ENCODE measurements around the gene CHCHD5.
A peak's percentile ranks its signal among the peaks of the same experiment; 100 is the strongest.

The CHCHD5 gene

DNA sequence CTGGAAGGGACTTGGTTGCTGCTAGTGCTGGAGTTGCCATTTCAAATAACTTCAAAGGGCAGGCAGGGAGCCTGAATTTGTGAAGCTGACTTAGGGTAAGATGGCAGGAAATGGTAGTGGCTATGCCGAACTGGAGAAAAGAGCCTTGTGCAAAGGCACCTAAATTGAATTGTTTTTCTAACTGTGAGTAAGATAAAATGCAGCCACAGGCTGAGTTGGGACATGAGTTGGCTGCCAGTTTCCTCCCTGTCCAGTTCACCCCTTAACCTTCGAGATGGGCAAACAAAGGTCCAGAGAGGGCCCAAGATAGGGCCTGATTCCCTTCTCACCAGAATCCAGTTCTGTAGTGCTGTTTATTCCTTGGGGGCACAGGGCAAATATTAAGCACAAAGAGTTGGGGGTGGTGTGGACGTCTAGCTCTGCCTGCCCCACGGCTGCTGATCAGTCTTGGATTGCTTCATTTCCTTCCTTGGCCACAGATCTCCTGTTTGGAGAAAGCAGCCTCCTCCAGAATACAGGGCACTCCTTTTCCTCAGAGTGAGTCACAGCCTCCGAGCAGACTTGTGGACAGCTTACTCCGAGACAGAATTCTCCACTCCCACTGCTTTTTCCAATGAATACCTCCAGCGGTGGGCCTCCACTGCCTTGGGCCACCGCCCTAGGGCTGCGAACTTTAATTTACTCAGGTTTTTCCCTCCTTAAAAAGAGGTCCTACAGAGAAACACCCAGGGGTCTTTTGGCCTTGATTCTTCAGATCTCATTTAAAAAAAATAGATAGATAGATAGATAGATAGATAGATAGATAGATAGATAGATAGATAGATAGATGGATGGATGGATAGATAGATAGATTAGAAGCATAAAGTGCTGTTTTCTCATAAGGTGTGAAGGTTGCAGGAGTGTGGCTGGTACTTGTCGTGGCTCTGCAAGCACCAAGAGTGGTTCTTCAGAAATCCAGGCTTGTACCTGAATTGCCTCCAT is 42.9 kb downstream of the CHCHD5 start:
- no peaks in the 10 kb centered on the region for H3K79me2 ChIP-seq
- H3K9ac ChIP-seq: no peak overlapping the region
- no peaks in the 10 kb centered on the region for H3K27me3 ChIP-seq (ENCODE audit: control insufficient read depth, insufficient read depth, low read length)
- no peaks in the 10 kb centered on the region for H3K9me3 ChIP-seq (ENCODE audit: control insufficient read depth, low read length)
- peak overlapping the region; percentile 25 for H3K27ac ChIP-seq
- TF ChIP-seq, protein P1, sequence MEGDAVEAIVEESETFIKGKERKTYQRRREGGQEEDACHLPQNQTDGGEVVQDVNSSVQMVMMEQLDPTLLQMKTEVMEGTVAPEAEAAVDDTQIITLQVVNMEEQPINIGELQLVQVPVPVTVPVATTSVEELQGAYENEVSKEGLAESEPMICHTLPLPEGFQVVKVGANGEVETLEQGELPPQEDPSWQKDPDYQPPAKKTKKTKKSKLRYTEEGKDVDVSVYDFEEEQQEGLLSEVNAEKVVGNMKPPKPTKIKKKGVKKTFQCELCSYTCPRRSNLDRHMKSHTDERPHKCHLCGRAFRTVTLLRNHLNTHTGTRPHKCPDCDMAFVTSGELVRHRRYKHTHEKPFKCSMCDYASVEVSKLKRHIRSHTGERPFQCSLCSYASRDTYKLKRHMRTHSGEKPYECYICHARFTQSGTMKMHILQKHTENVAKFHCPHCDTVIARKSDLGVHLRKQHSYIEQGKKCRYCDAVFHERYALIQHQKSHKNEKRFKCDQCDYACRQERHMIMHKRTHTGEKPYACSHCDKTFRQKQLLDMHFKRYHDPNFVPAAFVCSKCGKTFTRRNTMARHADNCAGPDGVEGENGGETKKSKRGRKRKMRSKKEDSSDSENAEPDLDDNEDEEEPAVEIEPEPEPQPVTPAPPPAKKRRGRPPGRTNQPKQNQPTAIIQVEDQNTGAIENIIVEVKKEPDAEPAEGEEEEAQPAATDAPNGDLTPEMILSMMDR (IDR thresholded peaks at IDR 0.05): no peak
- H3K36me3 ChIP-seq (ENCODE audit: control insufficient read depth, insufficient read depth, low read length): no peaks in the 10 kb centered on the region
- H3K4me3 ChIP-seq (ENCODE audit: low read depth, low read length): no peak overlapping the region
- H3K4me1 ChIP-seq: no peaks in the 10 kb centered on the region
- H2AFZ ChIP-seq: peak overlapping the region; percentile 74
- no peak overlapping the region for H3K4me2 ChIP-seq (ENCODE audit: low read length)

DNA sequence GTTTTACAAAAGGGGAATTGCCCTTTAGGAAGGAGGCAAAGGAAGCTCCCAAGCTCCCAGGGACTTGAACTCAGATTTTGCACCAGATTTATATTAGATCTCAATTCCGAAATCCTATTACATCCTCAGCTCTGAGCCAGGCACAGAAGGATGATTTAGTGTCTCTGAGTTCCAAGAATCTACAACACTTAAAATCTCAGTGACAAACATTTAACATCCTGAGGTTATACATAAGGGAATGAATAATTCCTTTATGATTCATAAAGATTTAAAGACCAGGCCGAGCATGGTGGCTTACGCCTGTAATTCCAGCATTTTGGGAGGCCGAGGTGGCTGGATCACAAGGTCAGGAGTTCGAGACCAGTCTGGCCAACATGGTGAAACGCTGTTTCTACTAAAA is 44.8 kb downstream of the CHCHD5 start:
- Histone ChIP-seq H3K9me3 (ENCODE audit: control insufficient read depth, low read length) (no peaks in the 10 kb centered on the region), H3K9ac (no peak overlapping the region), H3K27ac (no peak overlapping the region), H3K36me3 (ENCODE audit: control insufficient read depth, insufficient read depth, low read length) (no peaks in the 10 kb centered on the region), H3K4me1 (no peaks in the 10 kb centered on the region), H3K27me3 (ENCODE audit: control insufficient read depth, insufficient read depth, low read length) (no peaks in the 10 kb centered on the region), H2AFZ (no peak overlapping the region), H3K4me2 (ENCODE audit: low read length) (no peak overlapping the region), H3K79me2 (no peaks in the 10 kb centered on the region), H3K4me3 (ENCODE audit: low read depth, low read length) (no peak overlapping the region)
- TF ChIP-seq, protein P1 (IDR thresholded peaks at IDR 0.05): no peak

DNA sequence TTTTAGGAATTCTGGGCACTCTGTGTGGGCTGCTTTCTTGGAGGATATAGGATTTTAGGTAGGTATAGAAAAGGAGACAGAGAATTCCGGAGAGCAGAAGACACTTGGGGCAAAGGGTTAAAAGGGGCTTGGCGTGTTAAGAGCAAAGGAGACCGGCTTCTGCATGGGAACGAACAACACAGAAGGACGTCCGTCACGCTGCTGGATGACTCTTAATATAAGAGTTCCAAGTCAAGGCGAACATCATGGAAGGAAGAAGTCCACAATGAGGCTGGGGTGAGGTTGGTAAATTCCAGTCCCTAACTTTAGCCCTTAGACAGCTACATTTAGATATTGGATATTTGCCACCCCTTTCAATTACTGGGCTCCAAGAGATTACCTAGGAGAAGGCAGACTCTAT is 45.4 kb downstream of the CHCHD5 start:
- Histone ChIP-seq H2AFZ (no peak overlapping the region), H3K79me2 (no peaks in the 10 kb centered on the region), H3K4me3 (ENCODE audit: low read depth, low read length) (no peak overlapping the region), H3K27me3 (ENCODE audit: control insufficient read depth, insufficient read depth, low read length) (no peaks in the 10 kb centered on the region), H3K9ac (no peak overlapping the region), H3K36me3 (ENCODE audit: control insufficient read depth, insufficient read depth, low read length) (no peaks in the 10 kb centered on the region), H3K9me3 (ENCODE audit: control insufficient read depth, low read length) (no peaks in the 10 kb centered on the region), H3K4me1 (no peaks in the 10 kb centered on the region), H3K27ac (no peak overlapping the region), H3K4me2 (ENCODE audit: low read length) (no peak overlapping the region)
- TF ChIP-seq, protein P1 (IDR thresholded peaks at IDR 0.05): no peak

DNA sequence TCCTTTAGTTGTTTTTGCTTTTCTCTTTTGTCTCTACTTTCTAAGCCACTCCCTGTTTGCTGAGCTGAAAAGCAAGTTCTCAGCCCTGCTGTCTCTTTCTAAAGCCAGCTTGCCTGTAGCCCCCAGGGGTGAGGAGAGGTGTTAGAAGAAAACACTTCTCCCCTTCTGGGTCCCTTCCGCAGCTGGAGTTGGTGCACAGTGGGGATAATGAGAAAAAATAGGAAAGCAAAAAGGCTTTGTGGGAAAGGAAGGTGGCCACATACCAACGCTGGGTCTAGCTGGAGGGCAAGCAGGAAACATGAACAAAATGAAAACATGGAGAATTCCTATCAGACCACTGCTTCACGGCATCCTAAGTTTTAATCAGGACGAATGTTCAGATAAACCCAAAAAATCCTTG is 45.9 kb downstream of the CHCHD5 start:
- no peaks in the 10 kb centered on the region for H3K9me3 ChIP-seq (ENCODE audit: control insufficient read depth, low read length)
- H3K27ac ChIP-seq: no peak overlapping the region
- no peak overlapping the region for H3K4me3 ChIP-seq (ENCODE audit: low read depth, low read length)
- TF ChIP-seq, protein P1 (IDR thresholded peaks at IDR 0.05): no peak
- no peak overlapping the region for H2AFZ ChIP-seq
- H3K4me1 ChIP-seq: no peaks in the 10 kb centered on the region
- no peaks in the 10 kb centered on the region for H3K27me3 ChIP-seq (ENCODE audit: control insufficient read depth, insufficient read depth, low read length)
- no peaks in the 10 kb centered on the region for H3K79me2 ChIP-seq
- H3K4me2 ChIP-seq (ENCODE audit: low read length): no peak overlapping the region
- H3K9ac ChIP-seq: no peak overlapping the region
- H3K36me3 ChIP-seq (ENCODE audit: control insufficient read depth, insufficient read depth, low read length): no peaks in the 10 kb centered on the region

Measured in parathyroid adenoma (tissue), 2 donors.